ENCODE measurements around the gene FAM131A. TPM values are rescaled to one million over a fixed set of nuclear protein-coding genes. Genes with fewer than 3 reads are reported as not detected.

The FAM131A gene
- total RNA-seq, 1 donor from 2014 or later, result 30.2 TPM

GRCh38 chr3:184362668-184363546 is 25.5 kb downstream of the FAM131A start:
- peaks cover 25% of the 10 kb centered on the region for H3K36me3 ChIP-seq
- intact Hi-C loops (cut with micrococcal nuclease), result no loop called here
- H3K27ac ChIP-seq (replicated peaks), result peak overlapping the region; percentile 100
- peak; percentile 96 for DNase-seq
- H3K4me1 ChIP-seq, result peaks cover 47% of the 10 kb centered on the region
- peak overlapping the region; percentile 97 for H3K4me3 ChIP-seq
- TF ChIP-seq CTCF (IDR thresholded peaks at IDR 0.05; ENCODE audit: borderline replicate concordance), result peak; percentile 66
- H3K27me3 ChIP-seq (ENCODE audit: low read depth), result no peaks in the 10 kb centered on the region
- no peaks in the 10 kb centered on the region for H3K9me3 ChIP-seq (replicated peaks)

- H3K4me3 ChIP-seq, result no peak overlapping the region
- no peak for TF ChIP-seq CTCF (IDR thresholded peaks at IDR 0.05; ENCODE audit: borderline replicate concordance)
- H3K27me3 ChIP-seq (ENCODE audit: low read depth), result no peaks in the 10 kb centered on the region
- intact Hi-C loops (cut with micrococcal nuclease), result no loop called here
- H3K36me3 ChIP-seq, result peaks cover 31% of the 10 kb centered on the region
- peaks cover 47% of the 10 kb centered on the region for H3K4me1 ChIP-seq
- no peak for DNase-seq
- no peak overlapping the region for H3K27ac ChIP-seq (replicated peaks)
- no peaks in the 10 kb centered on the region for H3K9me3 ChIP-seq (replicated peaks)
Measured at GRCh38 chr3:184366619-184367289, 29.4 kb downstream of the FAM131A start.

GRCh38 chr3:184368116-184368515 is 30.7 kb downstream of the FAM131A start:
- Histone ChIP-seq H3K27ac (replicated peaks) (no peak overlapping the region), H3K36me3 (peaks cover 31% of the 10 kb centered on the region), H3K27me3 (ENCODE audit: low read depth) (no peaks in the 10 kb centered on the region), H3K9me3 (replicated peaks) (no peaks in the 10 kb centered on the region), H3K4me1 (peaks cover 42% of the 10 kb centered on the region), H3K4me3 (no peak overlapping the region)
- TF ChIP-seq CTCF (IDR thresholded peaks at IDR 0.05; ENCODE audit: borderline replicate concordance), result no peak
- intact Hi-C loops (cut with micrococcal nuclease), result no loop called here
- DNase-seq, result no peak

GRCh38 chr3:184368586-184369183 is 31.3 kb downstream of the FAM131A start:
- Histone ChIP-seq H3K36me3 (peaks cover 31% of the 10 kb centered on the region), H3K27me3 (ENCODE audit: low read depth) (no peaks in the 10 kb centered on the region), H3K4me3 (no peak overlapping the region), H3K4me1 (peaks cover 36% of the 10 kb centered on the region), H3K9me3 (replicated peaks) (no peaks in the 10 kb centered on the region), H3K27ac (replicated peaks) (peak overlapping the region; percentile 48)
- no peak for DNase-seq
- intact Hi-C loops (cut with micrococcal nuclease), result no loop called here
- TF ChIP-seq CTCF (IDR thresholded peaks at IDR 0.05; ENCODE audit: borderline replicate concordance), result no peak

- Histone ChIP-seq H3K4me1 (peaks cover 24% of the 10 kb centered on the region), H3K9me3 (replicated peaks) (no peaks in the 10 kb centered on the region), H3K4me3 (no peak overlapping the region), H3K27me3 (ENCODE audit: low read depth) (peaks cover 28% of the 10 kb centered on the region), H3K36me3 (peaks cover 20% of the 10 kb centered on the region), H3K27ac (replicated peaks) (no peak overlapping the region)
- intact Hi-C loops (cut with micrococcal nuclease), result loop anchor here (5.0 kb wide), 1 partner anchor 171 kb away; no protein-coding TSS in a partner anchor
- DNase-seq, result peak; percentile 71
- peak; percentile 95 for TF ChIP-seq CTCF (IDR thresholded peaks at IDR 0.05; ENCODE audit: borderline replicate concordance)
Measured at GRCh38 chr3:184371570-184372018, 34.2 kb downstream of the FAM131A start.
